T follicular helper cell (primary cell): ENCODE measurements around the gene PADI3.
"Not testable (repeated sequence)": the region's sequence is repeated elsewhere in the genome, so short reads cannot be mapped to it uniquely, and the experiment has no call there.

Experiments used
- DNase-seq: peaks from one replicate; pipeline ENCODE4 v3.0.0-alpha.2; 2020; ENCODE audit warnings: low read depth

Gene PADI3

DNA sequence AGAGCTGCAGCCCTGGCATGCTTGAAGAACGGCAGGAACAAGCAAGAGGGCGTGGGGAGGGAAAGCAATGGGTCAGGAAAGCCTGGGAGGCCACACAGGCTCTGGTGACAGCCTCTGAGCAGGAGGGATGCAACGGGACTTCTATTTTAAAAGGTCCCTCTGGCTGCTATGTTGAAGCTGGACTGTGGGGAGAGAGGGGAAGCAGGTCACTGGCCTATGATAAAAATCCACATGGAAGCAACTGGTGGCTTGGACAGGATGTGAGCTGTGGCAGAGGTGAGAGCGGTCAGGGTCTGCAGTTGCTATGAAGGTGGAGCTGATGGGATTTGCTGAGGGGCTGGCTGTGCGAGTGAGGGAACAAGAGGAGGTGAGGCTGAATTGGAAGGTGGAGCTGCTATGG lies 32.8 kb upstream of the PADI3 start:
- no peak for DNase-seq

DNA sequence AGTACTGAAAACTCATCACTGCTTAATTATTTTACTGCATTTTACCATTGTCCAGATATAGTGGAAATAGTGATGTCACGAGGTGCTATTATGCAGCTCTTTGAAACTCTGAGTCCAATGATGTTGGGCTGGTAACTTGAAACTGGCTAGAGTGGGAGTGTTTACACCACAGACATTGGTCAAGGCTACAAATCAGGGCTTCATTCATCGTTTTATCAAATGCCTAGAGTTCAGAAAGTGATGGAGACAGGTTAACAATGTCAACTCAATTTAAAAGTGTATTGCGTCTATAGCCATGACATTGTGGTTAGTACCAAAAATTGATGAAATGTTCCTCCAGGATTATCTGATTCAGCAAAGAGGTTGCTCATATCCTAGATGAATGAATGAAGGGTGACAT lies 31.3 kb upstream of the PADI3 start:
- no peak for DNase-seq

DNA sequence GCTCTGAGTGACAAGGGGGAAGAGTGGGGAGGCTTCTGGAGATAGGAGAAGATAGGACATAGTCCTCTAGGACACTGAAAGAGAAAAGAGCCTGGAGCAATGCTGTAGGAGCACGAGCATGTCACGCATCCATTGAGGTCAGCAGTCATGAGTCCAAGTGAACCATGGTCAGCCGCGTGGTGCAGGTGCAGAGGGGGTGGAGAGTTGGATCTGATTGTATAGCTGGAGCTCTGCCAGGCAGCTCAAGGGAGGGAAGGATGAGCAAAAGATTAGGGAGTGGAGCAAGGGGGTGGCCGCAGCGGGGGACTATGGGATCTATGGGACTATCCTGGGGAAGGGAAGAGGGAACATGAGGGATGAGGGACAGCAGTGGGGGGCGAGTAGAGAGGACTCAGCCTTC lies 30.0 kb upstream of the PADI3 start:
- no peak for DNase-seq

DNA sequence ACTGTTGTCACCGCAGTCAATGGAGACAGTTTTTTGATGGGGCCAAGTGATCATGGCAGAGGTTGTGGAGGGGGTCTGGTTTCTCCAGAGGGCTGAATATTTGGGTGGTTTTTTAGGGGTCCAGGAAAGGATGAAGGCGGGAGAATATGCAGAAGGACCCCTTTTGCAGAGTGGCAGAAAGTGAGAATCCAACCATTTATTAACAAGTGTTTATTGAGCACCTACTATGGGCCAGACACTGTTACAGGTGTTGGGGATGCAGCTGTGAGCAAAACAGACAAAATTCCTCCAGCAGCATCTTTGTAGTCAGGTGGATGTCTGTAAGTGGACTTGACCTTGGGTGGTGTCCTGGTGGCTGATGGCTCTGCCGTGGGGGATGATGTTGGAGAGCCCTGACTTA lies 28.6 kb upstream of the PADI3 start:
- DNase-seq, result no peak

DNA sequence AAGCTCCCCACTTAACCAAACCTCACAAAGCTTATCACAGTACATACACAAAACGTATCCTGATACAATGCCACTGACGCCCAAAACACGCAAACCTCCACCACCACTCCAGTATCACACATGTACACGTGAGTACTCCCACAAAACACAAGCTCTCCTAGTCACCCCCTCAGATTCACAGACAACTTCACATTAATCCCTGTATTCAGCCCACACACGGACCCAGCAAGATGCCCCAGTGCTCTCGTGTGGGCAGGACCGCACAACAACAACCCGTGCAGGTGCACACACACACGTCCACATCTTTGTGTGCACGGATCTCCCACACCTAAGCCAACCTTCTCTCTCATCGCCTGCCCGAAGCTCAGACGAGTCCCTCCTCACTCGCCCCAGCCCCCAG lies 26.3 kb upstream of the PADI3 start:
- DNase-seq, result no peak

DNA sequence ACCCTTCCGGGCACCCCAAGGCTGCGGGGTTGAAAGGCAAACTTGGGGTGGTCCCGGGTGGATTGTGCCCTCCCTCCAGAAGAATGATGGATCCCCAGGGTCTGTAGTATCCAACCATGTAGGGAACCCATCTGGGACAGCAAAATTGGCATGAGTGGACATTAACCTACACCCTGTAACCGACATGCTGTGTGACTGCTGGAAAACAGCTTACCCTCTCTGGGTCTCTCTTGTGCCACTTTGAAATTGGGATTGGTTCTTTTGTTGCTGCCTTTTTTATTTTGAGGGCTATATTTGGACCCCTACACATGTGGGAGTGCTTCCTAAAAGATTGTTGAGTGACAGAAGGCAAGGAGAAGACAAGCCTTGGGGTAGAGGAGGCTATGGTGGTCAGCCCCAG lies 24.5 kb upstream of the PADI3 start:
- no peak for DNase-seq

DNA sequence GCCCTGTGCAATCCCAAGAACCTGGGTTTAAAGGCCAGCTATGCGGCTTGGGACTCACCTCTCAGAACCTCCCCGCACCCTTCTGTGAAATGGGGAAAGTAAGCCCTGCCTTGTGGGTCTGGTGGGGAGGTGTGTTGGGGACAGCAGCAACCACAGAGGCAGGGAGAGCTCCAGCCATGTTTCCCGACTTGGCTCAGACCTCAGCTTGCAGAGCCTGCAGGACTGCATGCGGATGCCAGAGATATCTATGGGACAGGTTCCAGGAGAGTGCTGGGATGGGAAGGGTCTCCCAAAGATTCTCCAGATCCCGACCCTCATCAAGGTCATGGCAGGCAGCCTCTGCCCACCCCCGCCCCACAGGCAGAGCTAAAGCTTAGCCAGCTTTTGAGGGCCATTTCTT lies 23.8 kb upstream of the PADI3 start:
- no peak for DNase-seq

DNA sequence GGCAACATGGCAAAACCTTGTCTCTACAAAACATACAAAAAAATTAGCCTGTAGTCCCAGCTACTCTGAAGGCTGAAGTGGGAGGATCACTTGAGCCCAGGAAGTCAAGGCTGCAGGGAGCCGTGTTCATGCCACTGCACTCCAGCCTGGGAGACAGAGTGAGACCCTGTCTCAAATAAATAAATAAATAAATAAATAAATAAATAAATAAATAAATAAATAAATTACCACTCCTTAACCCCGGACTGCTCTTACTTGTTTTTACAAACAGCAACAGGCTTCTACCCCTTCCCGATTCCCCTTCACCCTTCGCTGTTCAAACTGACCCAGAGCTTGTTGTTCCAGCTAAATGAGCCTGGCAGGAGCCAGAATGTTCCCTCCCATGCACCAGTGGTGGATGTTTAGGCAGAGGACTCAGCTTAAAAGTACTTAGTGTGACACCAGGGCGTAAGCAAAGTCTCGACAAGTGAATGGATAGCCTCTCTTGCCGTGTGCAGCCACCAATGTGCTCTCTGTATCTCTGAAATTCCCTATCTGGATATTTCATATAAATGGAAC lies 21.5 kb upstream of the PADI3 start:
- DNase-seq, result no peak

DNA sequence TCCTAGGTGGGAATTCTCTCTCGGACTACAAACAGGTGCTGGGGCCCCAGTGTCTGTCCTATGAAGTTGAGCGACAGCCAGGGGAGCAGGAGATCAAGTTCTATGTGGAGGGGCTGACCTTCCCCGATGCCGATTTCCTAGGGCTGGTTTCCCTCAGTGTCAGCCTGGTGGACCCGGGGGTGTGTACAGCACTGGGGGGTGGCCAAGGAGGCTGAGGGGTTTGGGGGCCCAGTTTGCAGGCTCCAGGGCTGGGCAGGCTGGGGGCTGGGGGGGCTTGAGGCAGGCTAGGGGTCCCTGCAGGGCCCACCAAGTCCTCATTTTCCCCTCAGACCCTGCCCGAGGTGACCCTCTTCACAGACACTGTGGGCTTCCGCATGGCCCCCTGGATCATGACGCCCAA lies 20.3 kb upstream of the PADI3 start:
- DNase-seq, result no peak

DNA sequence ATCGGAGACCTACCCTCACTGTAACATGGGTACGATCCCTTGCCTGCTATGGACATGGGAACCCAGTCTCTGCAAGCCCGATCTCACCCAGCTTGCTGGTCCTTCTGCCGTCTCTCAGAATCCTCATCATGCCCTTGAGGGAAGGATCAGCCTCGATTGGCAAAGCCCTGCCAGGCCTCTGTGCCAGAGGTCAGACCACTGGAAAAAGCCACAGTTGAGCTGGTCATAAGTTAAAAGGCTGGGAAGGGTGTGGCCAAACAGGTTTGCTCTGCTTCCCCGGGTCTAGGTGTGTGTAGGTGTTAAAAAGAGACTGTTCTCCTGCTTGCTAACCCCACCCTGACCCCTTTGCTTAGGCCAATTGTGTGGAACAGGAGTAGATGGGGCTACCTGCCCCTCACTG lies 19.5 kb upstream of the PADI3 start:
- no peak for DNase-seq

DNA sequence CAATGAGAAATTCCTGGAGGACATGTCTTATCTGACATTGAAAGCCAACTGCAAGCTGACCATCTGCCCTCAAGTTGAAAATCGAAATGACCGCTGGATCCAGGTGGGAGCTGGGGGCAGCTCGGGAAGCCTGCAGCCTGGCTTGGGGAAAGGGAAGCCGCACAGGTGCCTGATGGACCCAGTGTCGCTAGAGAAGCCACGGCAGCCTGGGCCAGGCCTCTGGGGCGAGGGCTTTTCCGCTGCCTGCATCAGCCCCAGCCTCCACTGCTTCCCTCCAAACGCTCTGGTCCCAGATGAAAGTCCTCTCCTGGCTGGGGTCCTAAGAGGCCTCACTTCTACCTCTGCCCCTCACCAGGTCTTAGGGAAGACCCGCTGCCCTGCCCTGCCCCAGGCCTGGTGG lies 18.8 kb upstream of the PADI3 start:
- no peak for DNase-seq

DNA sequence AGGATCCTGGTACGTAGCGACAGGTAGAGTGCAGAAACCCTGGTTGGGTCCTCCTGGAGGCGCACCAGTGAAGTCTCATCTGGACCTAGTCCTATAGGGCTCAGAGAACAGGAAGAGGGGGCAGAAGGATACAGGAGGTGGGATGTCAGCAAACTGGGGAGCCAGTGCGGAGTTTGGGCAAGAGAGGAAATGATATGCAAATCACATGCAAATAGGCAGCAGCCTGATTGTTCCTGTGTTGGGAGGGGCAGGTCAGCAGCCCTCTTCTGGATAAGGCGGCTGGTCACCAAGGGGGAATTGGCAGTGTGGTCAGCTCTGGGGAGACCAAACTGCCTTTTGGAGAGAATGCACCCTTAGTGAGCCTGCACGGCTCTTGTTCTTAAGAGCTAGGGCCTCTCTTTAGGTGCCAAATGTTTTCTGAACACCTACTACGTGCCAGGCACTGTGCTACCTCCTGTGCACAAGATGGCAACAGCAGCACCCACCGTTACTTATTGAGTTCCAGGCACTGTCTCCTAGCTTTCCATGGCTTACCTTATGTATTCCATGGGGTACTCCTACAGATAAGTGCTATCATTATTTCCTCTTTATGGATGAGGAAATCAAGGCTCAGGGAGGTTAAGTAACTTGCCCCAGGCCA lies 18.1 kb upstream of the PADI3 start:
- no peak for DNase-seq

DNA sequence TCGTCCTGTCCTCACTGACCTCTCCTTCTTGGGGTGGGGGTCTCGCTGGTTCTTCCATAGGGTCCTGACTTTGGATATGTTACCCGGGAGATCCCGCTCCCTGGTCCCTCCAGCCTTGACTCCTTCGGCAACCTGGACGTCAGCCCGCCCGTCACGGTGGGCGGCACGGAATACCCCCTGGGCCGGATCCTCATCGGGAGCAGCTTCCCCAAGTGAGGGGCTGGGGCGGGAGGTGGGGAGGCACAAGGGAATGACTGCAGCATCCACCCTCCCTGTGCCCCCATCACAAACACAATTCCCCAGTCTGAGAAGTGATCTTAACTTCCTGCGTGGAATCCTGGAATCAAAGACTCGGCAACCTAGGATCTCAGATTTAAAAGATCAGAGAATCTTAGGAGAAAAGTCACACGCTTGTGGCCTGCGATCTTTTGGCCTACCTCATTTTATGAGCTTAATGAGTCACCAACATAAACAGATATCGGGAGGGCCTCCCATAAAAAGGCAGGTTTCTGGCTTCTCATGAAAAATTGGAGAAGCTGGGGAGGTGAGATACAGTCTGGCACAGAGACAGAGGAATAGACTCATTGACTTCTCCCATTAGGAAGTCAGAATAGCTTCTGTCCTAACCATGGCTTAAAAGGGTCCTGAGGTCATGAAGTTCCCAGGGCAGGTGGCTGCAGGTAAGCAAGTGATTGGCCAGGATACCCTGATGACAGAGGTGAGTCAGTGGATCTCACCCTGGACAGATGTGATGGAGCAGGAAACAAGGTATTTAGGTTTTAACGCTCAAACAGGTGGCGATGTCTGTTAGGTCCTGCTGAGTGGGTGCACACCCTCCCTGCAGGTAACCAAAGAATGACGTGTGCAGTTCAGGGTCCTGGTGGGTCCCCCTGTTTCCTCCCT lies 15.9 kb upstream of the PADI3 start:
- DNase-seq, result no peak

DNA sequence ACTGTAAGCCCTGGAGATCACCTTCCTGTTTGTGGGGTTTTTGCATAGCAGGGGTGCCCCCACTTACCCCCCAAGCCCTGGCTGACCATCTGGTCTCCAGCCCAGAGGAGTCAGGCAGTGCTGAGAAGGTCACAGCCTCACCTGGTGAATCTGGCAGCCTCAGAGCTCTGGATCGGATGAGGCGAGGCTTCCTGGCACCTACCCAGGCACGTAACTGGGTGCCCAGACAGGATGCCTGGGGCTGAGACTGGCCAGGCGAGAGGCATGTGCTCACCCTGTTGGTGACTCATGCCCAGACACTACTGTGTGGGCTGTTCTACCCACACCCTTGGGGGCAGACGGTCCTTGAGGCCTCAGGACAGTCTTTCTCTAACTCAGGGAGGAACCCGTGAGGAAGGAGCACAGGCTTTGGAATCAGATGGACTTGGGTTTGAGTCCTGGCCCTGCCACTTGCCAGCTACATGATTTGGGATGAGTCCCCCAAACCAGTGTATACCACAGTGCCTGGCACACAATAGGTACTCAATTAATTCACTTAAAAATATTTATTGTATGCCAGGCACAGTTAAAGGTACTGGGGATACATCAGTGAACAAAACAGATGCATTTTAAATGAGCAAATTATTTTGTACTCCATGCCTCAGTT lies 15.1 kb upstream of the PADI3 start:
- no peak for DNase-seq

DNA sequence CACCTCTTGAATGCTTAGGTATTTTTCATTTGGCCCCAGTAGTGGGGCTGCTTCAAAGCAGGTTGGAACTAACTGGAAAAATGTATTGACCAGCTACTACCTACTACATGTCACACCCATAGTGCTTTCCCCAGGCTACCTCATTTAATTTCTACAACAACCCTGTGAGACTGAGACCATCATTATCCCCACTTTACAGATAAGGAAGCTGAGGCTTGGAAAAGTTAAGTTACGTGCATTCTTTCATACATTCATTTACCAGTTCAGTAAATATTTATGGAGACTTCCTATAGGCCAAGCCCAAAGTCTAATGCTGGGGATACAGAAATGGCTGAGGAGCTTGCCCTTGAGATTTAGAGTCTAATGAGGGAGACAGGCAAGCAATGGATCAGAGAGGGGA lies 14.5 kb upstream of the PADI3 start:
- no peak for DNase-seq

DNA sequence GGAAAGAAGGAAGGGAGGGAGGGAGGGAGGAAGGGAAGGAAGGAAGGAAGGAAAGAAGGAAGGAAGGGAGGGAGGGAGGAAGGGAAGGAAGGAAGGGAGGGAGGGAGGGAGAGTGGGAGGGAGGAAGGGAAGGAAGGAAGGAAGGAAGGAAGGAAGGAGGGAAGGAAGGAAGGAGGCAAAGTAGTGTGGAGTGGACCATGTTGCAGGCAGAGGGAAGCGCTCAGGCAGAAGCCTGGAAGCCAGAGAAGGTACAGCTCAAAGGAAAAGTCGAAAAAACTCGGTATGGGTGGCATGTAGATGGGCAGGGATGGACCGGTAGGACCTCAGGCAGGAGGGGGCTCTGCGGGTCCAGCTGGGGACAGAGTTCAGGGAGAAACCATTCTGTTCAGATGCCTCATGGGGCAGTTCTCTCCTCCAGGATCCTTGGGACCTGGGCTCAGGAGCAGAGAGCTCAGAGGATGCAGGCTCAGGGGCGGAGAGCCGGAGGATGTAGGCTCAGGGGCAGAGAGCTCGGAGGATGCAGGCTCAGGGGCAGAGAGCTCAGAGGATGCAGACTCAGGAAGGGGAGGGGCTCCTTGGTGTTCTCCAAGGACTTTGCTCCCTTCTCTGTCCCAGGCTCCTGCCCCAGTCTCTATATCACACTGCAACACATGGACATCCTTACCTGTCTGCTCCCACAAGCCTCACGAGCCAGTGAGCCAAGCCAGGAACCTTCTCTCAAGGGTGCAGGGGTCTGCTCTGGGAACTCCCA lies 13.6 kb upstream of the PADI3 start:
- no peak for DNase-seq

DNA sequence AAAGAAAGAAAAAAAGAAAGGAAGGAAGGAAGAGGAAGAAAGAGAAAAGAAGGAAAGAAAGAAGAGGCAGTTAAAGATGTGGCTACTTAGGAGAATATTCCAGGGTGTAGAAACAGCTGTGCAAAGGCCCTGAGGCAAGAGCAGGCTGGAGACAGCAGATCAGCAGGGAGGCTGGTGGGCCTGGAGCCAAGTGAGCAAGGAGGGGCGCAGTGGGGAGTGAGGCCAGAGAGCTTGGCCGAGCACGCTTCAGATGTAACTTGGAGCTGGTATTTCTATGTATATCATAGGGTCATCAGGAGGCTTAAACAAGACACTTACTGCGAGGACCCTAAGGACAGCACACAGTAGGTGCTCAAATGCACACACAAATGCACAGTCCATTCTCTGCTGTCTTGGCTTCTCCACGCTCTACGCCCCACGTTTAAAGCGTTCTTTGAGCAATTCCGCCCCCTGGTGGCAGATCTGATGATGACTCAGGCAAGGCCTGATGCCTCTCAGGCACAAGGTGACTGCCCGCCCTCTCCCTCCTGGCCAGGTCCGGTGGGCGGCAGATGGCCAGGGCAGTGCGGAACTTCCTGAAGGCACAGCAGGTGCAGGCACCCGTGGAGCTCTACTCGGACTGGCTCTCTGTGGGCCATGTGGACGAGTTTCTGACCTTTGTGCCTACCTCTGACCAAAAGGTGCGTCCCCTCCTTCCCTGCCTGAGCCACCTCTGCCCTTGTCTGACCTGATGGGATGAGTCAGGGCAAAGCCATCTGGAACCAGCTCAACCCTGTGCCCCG lies 11.9 kb upstream of the PADI3 start:
- peak; percentile 74 for DNase-seq

DNA sequence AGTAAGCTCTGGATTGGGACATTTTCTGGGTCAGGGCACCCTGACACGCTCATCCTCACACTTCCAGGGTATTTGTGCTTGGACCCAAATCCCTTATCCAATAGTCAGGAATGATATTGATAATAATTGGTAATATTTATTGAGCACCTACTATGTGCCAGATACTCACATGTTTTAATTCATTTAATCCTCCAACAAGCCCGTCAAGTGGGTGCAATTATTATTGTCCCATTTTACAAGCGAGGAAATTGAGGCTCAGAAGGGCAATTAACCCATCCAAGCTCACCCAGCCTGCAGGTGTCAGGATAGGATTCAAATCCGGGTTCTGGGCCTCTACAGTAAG lies 11.4 kb upstream of the PADI3 start:
- DNase-seq, result no peak

DNA sequence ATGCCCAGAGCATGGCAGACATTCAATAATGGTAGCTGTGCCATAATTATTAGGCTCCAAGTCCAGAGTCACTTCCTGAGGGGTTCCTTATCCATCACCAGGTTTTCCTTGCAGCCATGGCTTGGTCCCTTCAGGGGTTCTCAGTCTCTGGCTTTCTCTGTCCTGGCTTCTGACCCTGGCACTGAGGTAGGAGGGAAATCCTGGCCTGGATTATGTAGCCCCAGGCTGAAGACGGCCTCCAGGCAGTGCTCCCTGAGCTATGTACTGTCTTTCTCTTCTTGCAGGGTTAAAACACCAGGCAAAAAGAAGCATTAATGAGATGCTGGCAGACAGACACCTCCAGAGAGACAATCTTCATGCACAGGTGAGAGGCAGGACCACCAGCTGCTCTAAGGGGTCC lies 9.5 kb upstream of the PADI3 start:
- DNase-seq, result no peak

DNA sequence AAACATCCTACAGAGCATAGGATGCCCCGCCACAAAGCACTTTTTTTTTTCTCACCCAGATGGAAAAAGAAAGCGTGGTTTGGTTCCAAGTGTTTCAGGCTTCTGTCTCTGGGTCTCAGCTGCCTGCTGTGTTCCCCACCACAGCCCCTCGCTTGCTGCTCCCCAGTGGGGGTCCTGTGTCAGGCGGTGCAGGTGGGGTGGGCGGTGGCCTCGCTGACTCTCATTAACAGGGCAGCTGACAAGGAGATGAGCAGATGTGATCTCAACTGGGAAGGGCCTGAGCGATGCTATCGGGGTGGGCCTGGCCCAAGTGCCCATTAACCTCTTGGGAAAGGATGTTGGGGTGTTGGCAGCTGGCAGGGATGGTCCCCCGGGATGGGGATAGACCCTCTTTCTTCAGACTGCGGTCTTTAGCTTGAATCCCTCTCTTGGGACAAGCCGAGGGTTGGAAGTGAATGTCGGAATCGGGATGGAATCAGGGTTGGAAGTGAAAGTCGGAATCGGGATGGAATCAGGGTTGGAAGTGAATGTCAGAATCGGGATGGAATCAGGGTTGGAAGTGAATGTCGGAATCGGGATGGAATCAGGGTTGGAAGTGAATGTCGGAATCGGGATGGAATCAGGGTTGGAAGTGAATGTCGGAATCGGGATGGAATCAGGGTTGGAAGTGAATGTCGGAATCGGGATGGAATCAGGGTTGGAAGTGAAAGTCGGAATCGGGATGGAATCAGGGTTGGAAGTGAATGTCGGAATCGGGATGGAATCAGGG lies 7.7 kb upstream of the PADI3 start:
- not testable (repeated sequence) for DNase-seq

DNA sequence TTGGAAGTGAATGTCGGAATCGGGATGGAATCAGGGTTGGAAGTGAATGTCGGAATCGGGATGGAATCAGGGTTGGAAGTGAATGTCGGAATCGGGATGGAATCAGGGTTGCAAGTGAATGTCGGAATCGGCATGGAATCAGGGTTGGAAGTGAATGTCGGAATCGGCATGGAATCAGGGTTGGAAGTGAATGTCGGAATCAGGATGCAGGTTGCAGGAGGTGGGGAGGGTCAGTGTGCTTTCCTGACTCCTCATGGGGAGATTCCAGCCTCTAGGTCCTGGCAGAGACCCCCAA lies 7.2 kb upstream of the PADI3 start:
- not testable (repeated sequence) for DNase-seq
